HepG2 (cell line): Measurements from ENCODE around the gene COL4A3. TPM values are rescaled to one million over a fixed set of nuclear protein-coding genes. Genes with fewer than 3 reads are reported as not detected.

ENCODE experiments used
- AKNA ChIP-seq: sonication (generic); formaldehyde crosslinking; IDR thresholded peaks from 2 replicates; pipeline ENCODE4 v1.4.0; 2020; ENCODE audit warnings: missing genetic modification reagents, borderline replicate concordance
- BCL6 ChIP-seq: IDR thresholded peaks from 2 replicates; pipeline ENCODE4 v1.6.1; 2016; ENCODE audit warnings: missing genetic modification reagents, missing compliant biosample characterization
- ELF3 ChIP-seq: IDR thresholded peaks from 2 replicates; pipeline ENCODE4 v1.6.1; 2016; ENCODE audit warnings: missing genetic modification reagents, missing compliant biosample characterization
- ETV5 ChIP-seq: IDR thresholded peaks from 2 replicates; pipeline ENCODE4 v1.6.1; 2018; ENCODE audit warnings: missing biosample characterization, missing genetic modification reagents, inconsistent platforms, borderline replicate concordance
- FOXK1 ChIP-seq: sonication (generic); formaldehyde crosslinking; IDR thresholded peaks from 2 replicates; pipeline ENCODE4 v1.4.0; 2020; ENCODE audit warnings: low read depth, missing genetic modification reagents, borderline replicate concordance
- GZF1 ChIP-seq: sonication (generic); formaldehyde crosslinking; IDR thresholded peaks from 2 replicates; pipeline ENCODE4 v1.5.1; 2020; ENCODE audit warnings: mild to moderate bottlenecking, missing genetic modification reagents
- HDAC6 ChIP-seq: fragments of 200-600 bp; sonication (generic); IDR thresholded peaks from 2 replicates; pipeline ENCODE4 v1.7.0; 2017; ENCODE audit warnings: mild to moderate bottlenecking, antibody characterized with exemption, low read length, low read depth
- IRX3 ChIP-seq: sonication (generic); formaldehyde crosslinking; IDR thresholded peaks from 2 replicates; pipeline ENCODE4 v1.8.1; 2023; ENCODE audit warnings: mild to moderate bottlenecking, low read depth, missing genetic modification reagents, borderline replicate concordance
- MYNN ChIP-seq: sonication (generic); formaldehyde crosslinking; IDR thresholded peaks from 2 replicates; pipeline ENCODE4 v1.4.0; 2020; ENCODE audit warnings: mild to moderate bottlenecking, low read depth, missing genetic modification reagents
- NAIF1 ChIP-seq: sonication (generic); formaldehyde crosslinking; IDR thresholded peaks from 2 replicates; pipeline ENCODE4 v1.5.0; 2020; ENCODE audit warnings: mild to moderate bottlenecking, missing genetic modification reagents, borderline replicate concordance
- SNAI1 ChIP-seq: sonication (generic); formaldehyde crosslinking; IDR thresholded peaks from 2 replicates; pipeline ENCODE4 v1.5.0; 2020; ENCODE audit warnings: mild to moderate bottlenecking, missing genetic modification reagents, borderline replicate concordance
- TBX2 ChIP-seq: sonication (generic); formaldehyde crosslinking; IDR thresholded peaks from 2 replicates; pipeline ENCODE4 v1.5.0; 2020; ENCODE audit warnings: missing genetic modification reagents, mild to moderate bottlenecking, borderline replicate concordance
- YEATS4 ChIP-seq: sonication (generic); formaldehyde crosslinking; IDR thresholded peaks from 2 replicates; pipeline ENCODE4 v1.4.0; 2020; ENCODE audit warnings: missing genetic modification reagents, borderline replicate concordance
- ZBTB4 ChIP-seq: sonication (generic); formaldehyde crosslinking; IDR thresholded peaks from 2 replicates; pipeline ENCODE4 v1.4.0; 2020; ENCODE audit warnings: missing genetic modification reagents, mild to moderate bottlenecking, borderline replicate concordance
- ZNF296 ChIP-seq: sonication (generic); formaldehyde crosslinking; conservative IDR thresholded peaks from 2 replicates; pipeline ENCODE4 v1.5.0; 2020; ENCODE audit warnings: mild to moderate bottlenecking, missing genetic modification reagents
- ZNF350 ChIP-seq: sonication (generic); formaldehyde crosslinking; IDR thresholded peaks from 2 replicates; pipeline ENCODE4 v1.4.0; 2020; ENCODE audit warnings: mild to moderate bottlenecking, low read depth, missing genetic modification reagents, borderline replicate concordance
- ZNF788 ChIP-seq: sonication (generic); formaldehyde crosslinking; IDR thresholded peaks from 2 replicates; pipeline ENCODE4 v1.5.0; 2020; ENCODE audit warnings: mild to moderate bottlenecking, missing genetic modification reagents, borderline replicate concordance
- polyA plus RNA-seq, 8 experiments: library from polyadenylated mRNA; depleted of rRNA in 3 of 8; stranded (reverse) in 7 of 8; unstranded in 1 of 8; fragments of >200 nt; fragmentation: Illumina TruSeq in 4 of 8; extraction: Trizol in 4 of 8; gene quantifications; 2 replicates each; pipeline versions ENCODE4 v1.2.1 to v1.2.3, GENCODE V29; 2011 to 2016; ENCODE audit warnings: low read depth in 4 of 8, missing spikeins in 1 of 8, mixed read lengths in 1 of 8; ENCODE audit not compliant: insufficient read depth in 1 of 8
- total RNA-seq, 5 experiments: library from RNA; depleted of rRNA; stranded (reverse); fragments of >200 nt; fragmentation: Illumina TruSeq; extraction: Trizol; gene quantifications; 2 replicates each; pipeline ENCODE4 v1.2.3, GENCODE V29; 2016; ENCODE audit warnings: low read depth in 1 of 5

The COL4A3 gene
- total and polyA plus RNA-seq, 2 of the 13 experiments (the other 11 are each of a cell fraction or from before 2014, with no cell fraction given): 0.02 TPM; not detected in 1

GRCh38 chr2:227324995-227325838 is 160.8 kb downstream of the COL4A3 start, which contains the start of gene MFF (continued):
- TF ChIP-seq GZF1 (CRISPR knock-in tag): peak; percentile 77
- TF ChIP-seq ZNF296: peak; percentile 68; the same call in 1 of the 2 replicates
- TF ChIP-seq AKNA (CRISPR knock-in tag): no peak; the same call in 1 of the 2 replicates
- peak; percentile 98 for TF ChIP-seq ETV5 (CRISPR knock-in tag)
- TF ChIP-seq ZBTB4 (CRISPR knock-in tag): peak; percentile 95; the same call in 1 of the 2 replicates
- TF ChIP-seq MYNN (CRISPR knock-in tag): peak; percentile 91
- peak; percentile 98 for TF ChIP-seq ZNF350
- TF ChIP-seq HDAC6: no peak
- TF ChIP-seq IRX3: peak; percentile 75; the same call in 1 of the 2 replicates
- peak; percentile 79 for TF ChIP-seq BCL6 (CRISPR knock-in tag)
- peak; percentile 89; the same call in 1 of the 2 replicates for TF ChIP-seq NAIF1 (CRISPR knock-in tag)
- TF ChIP-seq ELF3 (CRISPR knock-in tag): peak; percentile 92
- peak; percentile 98; the same call in 1 of the 2 replicates for TF ChIP-seq ZNF788 (CRISPR knock-in tag)
- TF ChIP-seq TBX2: peak; percentile 92
- peak; percentile 85; the same call in 1 of the 2 replicates for TF ChIP-seq FOXK1
- 0 out of 2 replicates have a peak, but pooled peaks have one; percentile 51 for TF ChIP-seq SNAI1 (CRISPR knock-in tag)
- peak; percentile 100 for TF ChIP-seq YEATS4
